A549 (cell line): ENCODE measurements around the gene LARGE1. TPM values are rescaled to one million over a fixed set of nuclear protein-coding genes. Genes with fewer than 3 reads are reported as not detected.

ENCODE experiments used
- ATAC-seq, 2 experiments: fragments of 200-7000 bp in 1 of 2; fragments of >200 bp in 1 of 2; cut with Nextera tagmentation in 1 of 2; cut with Tn5 transposase in 1 of 2; 3 replicates each; pipeline versions ENCODE4 v1.8.0 to v1.9.1; 2018 to 2020; ENCODE audit warnings: mild to moderate bottlenecking in 1 of 2, moderate library complexity in 1 of 2
- CTCF ChIA-PET: fragments of 300-600 bp; sonication (Branson Sonifier 250); formaldehyde crosslinking; extraction: SDS; loops from one replicate; lab custom pipeline; 2021; ENCODE audit warnings: antibody characterized with exemption, inconsistent platforms; lab: Yijun Ruan, JAX
- POLR2A ChIA-PET: fragments of 350-600 bp; formaldehyde crosslinking; extraction: SDS; loops from one replicate; lab custom pipeline; 2021; ENCODE audit warnings: antibody characterized with exemption, inconsistent platforms; lab: Yijun Ruan, JAX
- DNase-seq, 2 experiments: peaks; one replicate each; pipeline versions ENCODE4 v3.0.0 to v3.0.0-alpha.2; 2011 to 2016; ENCODE audit warnings: low read depth in 1 of 2, low spot score in 1 of 2
- FAIRE-seq: peaks from 2 replicates; lab custom pipeline; 2011; peaks lifted over from hg19 to GRCh38; lab: Jason Lieb, UNC
- H3K27ac ChIP-seq, 2 experiments: fragments of >200 bp; sonication (Bioruptor Twin); formaldehyde crosslinking; 3 replicates each; pipeline ENCODE4 v1.5.1; 2016 to 2017
- H3K4me1 ChIP-seq: fragments of >200 bp; sonication (Bioruptor Twin); formaldehyde crosslinking; 3 replicates; pipeline ENCODE4 v1.6.1; 2016
- H3K4me2 ChIP-seq: fragments of >200 bp; sonication (Bioruptor Twin); formaldehyde crosslinking; 3 replicates; pipeline ENCODE4 v1.6.1; 2016
- H3K4me3 ChIP-seq: fragments of >200 bp; sonication (Bioruptor Twin); formaldehyde crosslinking; 3 replicates; pipeline ENCODE4 v1.5.1; 2016
- H3K9me3 ChIP-seq: fragments of >200 bp; sonication (Bioruptor Twin); formaldehyde crosslinking; 3 replicates; pipeline ENCODE4 v1.6.1; 2016
- ATOH8 ChIP-seq: fragments of 250-450 bp; sonication (Bioruptor Pico); IDR thresholded peaks from 2 replicates; pipeline ENCODE4 v1.5.0; 2020; ENCODE audit warnings: low read depth, mild to moderate bottlenecking, moderate library complexity
- CBX8 ChIP-seq: fragments of 200-600 bp; sonication (generic); IDR thresholded peaks from 2 replicates; pipeline ENCODE4 v1.6.1; 2016
- CHD2 ChIP-seq: fragments of 150-350 bp; IDR thresholded peaks from 2 replicates; pipeline ENCODE4 v1.6.1; 2014; ENCODE audit warnings: low read length; ENCODE audit not compliant: partially characterized antibody
- CHD4 ChIP-seq: fragments of 200-600 bp; sonication (generic); IDR thresholded peaks from 2 replicates; pipeline ENCODE4 v1.6.1; 2016; ENCODE audit warnings: antibody characterized with exemption, mild to moderate bottlenecking, borderline replicate concordance
- CTCF ChIP-seq: fragments of >200 bp; sonication (Bioruptor Twin); formaldehyde crosslinking; IDR thresholded peaks from 3 replicates; pipeline ENCODE4 v1.5.1; 2016
- EHF ChIP-seq: fragments of 250-450 bp; sonication (Bioruptor Pico); IDR thresholded peaks from 2 replicates; pipeline ENCODE4 v1.5.0; 2020; ENCODE audit warnings: mild to moderate bottlenecking
- FOSB ChIP-seq: fragments of 250-450 bp; sonication (Bioruptor Pico); IDR thresholded peaks from 2 replicates; pipeline ENCODE4 v1.5.0; 2020; ENCODE audit warnings: mild to moderate bottlenecking, moderate library complexity
- FOSL2 ChIP-seq, 2 experiments: fragments of 450-650 bp in 1 of 2; fragments of >200 bp in 1 of 2; sonication (Bioruptor Twin) in 1 of 2; formaldehyde crosslinking; IDR thresholded peaks; 2 replicates each; pipeline versions ENCODE4 v1.5.0 to v1.6.1; 2016 to 2020; ENCODE audit warnings: mild to moderate bottlenecking in 1 of 2, moderate library complexity in 1 of 2
- HDAC2 ChIP-seq: fragments of 200-600 bp; sonication (generic); IDR thresholded peaks from 2 replicates; pipeline ENCODE4 v1.6.1; 2016
- HOXA7 ChIP-seq: fragments of 250-450 bp; sonication (Bioruptor Pico); IDR thresholded peaks from 2 replicates; pipeline ENCODE4 v1.5.0; 2020; ENCODE audit warnings: mild to moderate bottlenecking, moderate library complexity
- JUNB ChIP-seq: fragments of >200 bp; sonication (Bioruptor Twin); formaldehyde crosslinking; IDR thresholded peaks from 2 replicates; pipeline ENCODE4 v1.6.1; 2016
- KDM1A ChIP-seq: fragments of 200-600 bp; sonication (generic); IDR thresholded peaks from 2 replicates; pipeline ENCODE4 v1.6.1; 2016; ENCODE audit warnings: low read depth, mild to moderate bottlenecking
- MAX ChIP-seq: IDR thresholded peaks from 2 replicates; pipeline ENCODE4 v1.6.1; 2012
- NFE2L2 ChIP-seq: fragments of 150-350 bp; conservative IDR thresholded peaks from 2 replicates; pipeline ENCODE4 v1.6.1; 2014; ENCODE audit warnings: low read length
- NPAS2 ChIP-seq: fragments of 250-450 bp; sonication (Bioruptor Pico); IDR thresholded peaks from 2 replicates; pipeline ENCODE4 v1.8.0; 2022; ENCODE audit warnings: mild to moderate bottlenecking, moderate library complexity, borderline replicate concordance
- PHF8 ChIP-seq: fragments of 200-600 bp; sonication (generic); IDR thresholded peaks from 2 replicates; pipeline ENCODE4 v1.6.1; 2016; ENCODE audit warnings: low read depth, mild to moderate bottlenecking, antibody characterized with exemption, moderate library complexity, borderline replicate concordance
- POLR2AphosphoS2 ChIP-seq: conservative IDR thresholded peaks from 2 replicates; pipeline ENCODE4 v1.6.1; 2012; ENCODE audit warnings: low read length, improper control_type of control experiment, inconsistent platforms
- RARB ChIP-seq: fragments of 250-450 bp; sonication (Bioruptor Pico); IDR thresholded peaks from 2 replicates; pipeline ENCODE4 v1.8.0; 2021; ENCODE audit warnings: mild to moderate bottlenecking, moderate library complexity
- SMC3 ChIP-seq: fragments of >200 bp; sonication (Bioruptor Twin); formaldehyde crosslinking; IDR thresholded peaks from 3 replicates; pipeline ENCODE4 v1.6.1; 2018; ENCODE audit warnings: inconsistent platforms
- USF2 ChIP-seq: fragments of 450-650 bp; IDR thresholded peaks from 2 replicates; pipeline ENCODE4 v1.6.1; 2014; ENCODE audit warnings: antibody characterized with exemption
- ZNF302 ChIP-seq: fragments of 250-450 bp; sonication (Bioruptor Pico); IDR thresholded peaks from 2 replicates; pipeline ENCODE4 v1.9.0; 2021; ENCODE audit warnings: inconsistent platforms, mild to moderate bottlenecking, moderate library complexity
- WGBS: methylation state at CpG from one replicate; pipeline ENCODE4 v1.1.6; 2017; ENCODE audit errors: missing lambda C conversion rate; 5-methylcytosine and 5-hydroxymethylcytosine counted together
- polyA plus RNA-seq, 4 experiments: library from polyadenylated mRNA; depleted of rRNA in 3 of 4; stranded (reverse); fragments of >200 nt; fragmentation: RNase III in 1 of 4; extraction: RNeasy Plus Mini Kit Qiagen cat#74134 plus additional on column Dnase treatment in 1 of 4; gene quantifications; 2 replicates in 3 of 4; 3 replicates in 1 of 4; pipeline ENCODE4 v1.2.3, GENCODE V29; 2011 to 2017

Gene LARGE1
- polyA plus RNA-seq, 2 of the 4 experiments (the other 2 are of a cell fraction): 2.7 to 5.8 TPM

GRCh38 chr22:33631777-33632176 is 288.5 kb downstream of the LARGE1 start:
- Histone ChIP-seq H3K4me3 (no peak overlapping the region), H3K9me3 (no peaks in the 10 kb centered on the region), H3K4me1 (no peaks in the 10 kb centered on the region), H3K4me2 (no peak overlapping the region), H3K27ac (no peak overlapping the region)
- 68% methylated on average over 9 of the region's 9 CpGs for WGBS
- ATAC-seq: no peak
- ChIA-PET POLR2A (no interaction called here), CTCF (interaction anchor here (1.0 kb wide), 1 partner anchor 21 kb away, joined by 3 read pairs; no protein-coding TSS in a partner anchor)
- no peak for DNase-seq
- no peak for FAIRE-seq
- TF ChIP-seq NPAS2 (CRISPR knock-in tag): no peak
- TF ChIP-seq, all 56 proteins: peak for 0

GRCh38 chr22:33625959-33626358 is 294.3 kb downstream of the LARGE1 start:
- Histone ChIP-seq H3K4me3 (no peak overlapping the region), H3K27ac (no peak overlapping the region)
- ATAC-seq: no peak
- TF ChIP-seq CHD2 (no peak), CHD4 (no peak), POLR2AphosphoS2 (no peak), HOXA7 (CRISPR knock-in tag) (no peak), CTCF (no peak), KDM1A (no peak), FOSB (no peak), FOSL2 (IDR thresholded peaks at IDR 0.05) (no peak), FOSL2 (CRISPR knock-in tag; IDR thresholded peaks at IDR 0.05) (no peak), SMC3 (no peak), CBX8 (no peak), HDAC2 (no peak)
- TF ChIP-seq, all 56 proteins: peak for 0
- CTCF ChIA-PET: no interaction called here
- POLR2A ChIA-PET: no interaction called here
- FAIRE-seq: no peak
- no peak for DNase-seq
- no peak overlapping the region for H3K4me2 ChIP-seq
- no peaks in the 10 kb centered on the region for H3K9me3 ChIP-seq
- WGBS: 79% methylated on average over 8 of the region's 8 CpGs
- H3K4me1 ChIP-seq: no peaks in the 10 kb centered on the region

- TF ChIP-seq POLR2AphosphoS2: no peak
- no peak for TF ChIP-seq USF2
- no peak for TF ChIP-seq NPAS2 (CRISPR knock-in tag)
- no peak for TF ChIP-seq PHF8
- ChIA-PET POLR2A (no interaction called here), CTCF (interaction anchor here (1.3 kb wide), 1 partner anchor 40 kb away, joined by 3 read pairs; no protein-coding TSS in a partner anchor)
- Histone ChIP-seq H3K4me3 (no peak overlapping the region), H3K4me1 (no peaks in the 10 kb centered on the region), H3K9me3 (no peaks in the 10 kb centered on the region), H3K4me2 (no peak overlapping the region), H3K27ac (no peak overlapping the region)
- 65% methylated on average over 4 of the region's 4 CpGs for WGBS
- DNase-seq (no peak), ATAC-seq (no peak), FAIRE-seq (no peak)
Measured at GRCh38 chr22:33620085-33620484, 300.2 kb downstream of the LARGE1 start.

GRCh38 chr22:33606504-33606903 is 313.8 kb downstream of the LARGE1 start:
- Histone ChIP-seq H3K9me3 (no peaks in the 10 kb centered on the region), H3K4me3 (no peak overlapping the region), H3K27ac (no peak overlapping the region), H3K4me1 (no peaks in the 10 kb centered on the region), H3K4me2 (no peak overlapping the region)
- CTCF ChIA-PET: interaction anchor here (0.8 to 1.2 kb wide), 3 partner anchors 26 to 305 kb away, joined by 3 read pairs; no protein-coding TSS in a partner anchor
- POLR2A ChIA-PET: no interaction called here
- no peak for TF ChIP-seq RARB
- no peak for TF ChIP-seq EHF (CRISPR knock-in tag)
- no peak for TF ChIP-seq USF2
- TF ChIP-seq PHF8: no peak
- no peak for TF ChIP-seq JUNB
- TF ChIP-seq POLR2AphosphoS2: no peak
- TF ChIP-seq ATOH8 (CRISPR knock-in tag): no peak
- no peak for TF ChIP-seq ZNF302 (CRISPR knock-in tag)
- no peak for TF ChIP-seq NFE2L2
- TF ChIP-seq MAX: no peak
- DNase-seq (no peak), FAIRE-seq (no peak), ATAC-seq (no peak)
- WGBS: 72% methylated on average over 7 of the region's 7 CpGs
